Left ventricle myocardium superior (tissue), 1 donor: ENCODE results near the gene MBLAC1. TPM values are rescaled to one million over a fixed set of nuclear protein-coding genes. Genes with fewer than 3 reads are reported as not detected.
A peak's percentile ranks its signal among the peaks of the same experiment; 100 is the strongest.

Source experiments
- ATAC-seq: fragments of 200-7000 bp; cut with Tn5 transposase; one replicate; pipeline ENCODE4 v1.9.1; 2020; ENCODE audit warnings: mild to moderate bottlenecking, moderate library complexity
- DNase-seq: peaks from one replicate; pipeline ENCODE4 v3.0.0-alpha.2; 2020
- intact Hi-C: fragments of 100-400 bp; cut with micrococcal nuclease; formaldehyde crosslinking; loops from one replicate; pipeline ENCODE4 v1.11.0; 2022
- long read RNA-seq: library from polyadenylated mRNA; unstranded; transcript quantifications from one replicate; pipeline ENCODE4 v2.0.0, GENCODE V29; 2021
- total RNA-seq: library from RNA; stranded (reverse); fragmentation: NEBNext Ultra II Directional; extraction: Animal tissue kit (Norgen Biotek cat#: 25700); gene quantifications from one replicate; pipeline ENCODE4 v1.2.1, GENCODE V29; 2021
- donor health status: DM: no; HTN: yes; CAD: no; lungs with severe emphysema.

MBLAC1 gene
- 2.8 TPM for total RNA-seq
- long read RNA-seq, transcript MBLAC1-201 (2 exons, 1,502 nt), result major isoform, 5 of 7 reads
- long read RNA-seq, partial matches to known transcripts, result 0 of 7 reads
- long read RNA-seq, other reads (novel, unspliced or antisense), result 2 of 7 reads

GRCh38 chr7:100126931-100127865 is at the start of gene MBLAC1:
Gene MBLAC1 (plus strand): TSS chr7:100126967. CDS start chr7:100127396, 429 bp downstream.
- ATAC-seq (peak; percentile 94), DNase-seq (peak; percentile 88)
- intact Hi-C loops, result no loop called here

GRCh38 chr7:100077205-100077604 is 49.6 kb upstream of the MBLAC1 start:
- ATAC-seq (no peak), DNase-seq (no peak)
- intact Hi-C loops, result no loop called here

GRCh38 chr7:100079024-100079560 is 47.7 kb upstream of the MBLAC1 start:
- DNase-seq (no peak), ATAC-seq (no peak)
- intact Hi-C loops, result no loop called here

- no peak for DNase-seq
- no peak for ATAC-seq
- intact Hi-C loops, result no loop called here
Observed at GRCh38 chr7:100080907-100081534, 45.7 kb upstream of the MBLAC1 start.

- intact Hi-C loops, result no loop called here
- peak; percentile 96 for ATAC-seq
Observed at GRCh38 chr7:100081535-100082102, 45.1 kb upstream of the MBLAC1 start, which contains the start of gene ZNF3. Gene ZNF3 (minus strand): TSS chr7:100081723. CDS start chr7:100077357, 4,366 bp downstream.

GRCh38 chr7:100082978-100083377 is 43.8 kb upstream of the MBLAC1 start:
- ATAC-seq, result no peak
- intact Hi-C loops, result no loop called here

More at GRCh38 chr7:100081535-100082102, 45.1 kb upstream of the MBLAC1 start, which contains the start of gene ZNF3:
- peak; percentile 99 for DNase-seq

GRCh38 chr7:100085515-100085914 is 41.3 kb upstream of the MBLAC1 start:
- DNase-seq, result no peak
- intact Hi-C loops, result no loop called here
- no peak for ATAC-seq

More at GRCh38 chr7:100082978-100083377, 43.8 kb upstream of the MBLAC1 start:
- no peak for DNase-seq

GRCh38 chr7:100087055-100087750 is 39.6 kb upstream of the MBLAC1 start:
- ATAC-seq, result no peak
- no peak for DNase-seq
- intact Hi-C loops, result no loop called here

GRCh38 chr7:100088095-100088620 is 38.6 kb upstream of the MBLAC1 start:
- ATAC-seq, result no peak

GRCh38 chr7:100088621-100089457 is 37.9 kb upstream of the MBLAC1 start, which contains the start of gene COPS6:
Gene COPS6 (plus strand): TSS chr7:100088969. CDS start chr7:100088991, 22 bp downstream.
- intact Hi-C loops, result no loop called here
- DNase-seq, result peak; percentile 94
- peak; percentile 90 for ATAC-seq

More at GRCh38 chr7:100088095-100088620, 38.6 kb upstream of the MBLAC1 start:
- DNase-seq, result no peak
- intact Hi-C loops, result no loop called here

- DNase-seq (no peak), ATAC-seq (no peak)
- intact Hi-C loops, result no loop called here
Observed at GRCh38 chr7:100089458-100090196, 37.1 kb upstream of the MBLAC1 start.

- DNase-seq (no peak), ATAC-seq (no peak)
- intact Hi-C loops, result no loop called here
Observed at GRCh38 chr7:100090527-100091410, 36.0 kb upstream of the MBLAC1 start.

GRCh38 chr7:100091411-100092181 is 35.2 kb upstream of the MBLAC1 start:
- no peak for ATAC-seq
- intact Hi-C loops, result no loop called here
- no peak for DNase-seq

- DNase-seq (no peak), ATAC-seq (no peak)
- intact Hi-C loops, result no loop called here
Observed at GRCh38 chr7:100093054-100093453, 33.7 kb upstream of the MBLAC1 start.

GRCh38 chr7:100093498-100093897 is 33.3 kb upstream of the MBLAC1 start:
- ATAC-seq (no peak), DNase-seq (no peak)
- intact Hi-C loops, result no loop called here
